GM19328 (cell line): Measurements from ENCODE around the gene YWHAE.
"Not testable (repeated sequence)": the region's sequence is repeated elsewhere in the genome, so short reads cannot be mapped to it uniquely, and the experiment has no call there.

ENCODE experiments used
- ATAC-seq: cut with Tn5 transposase; IDR thresholded peaks from one replicate; pipeline ENCODE4 v1.9.1; 2021; ENCODE audit warnings: mild to moderate bottlenecking, moderate library complexity; ENCODE audit not compliant: unreplicated experiment

The YWHAE gene

DNA sequence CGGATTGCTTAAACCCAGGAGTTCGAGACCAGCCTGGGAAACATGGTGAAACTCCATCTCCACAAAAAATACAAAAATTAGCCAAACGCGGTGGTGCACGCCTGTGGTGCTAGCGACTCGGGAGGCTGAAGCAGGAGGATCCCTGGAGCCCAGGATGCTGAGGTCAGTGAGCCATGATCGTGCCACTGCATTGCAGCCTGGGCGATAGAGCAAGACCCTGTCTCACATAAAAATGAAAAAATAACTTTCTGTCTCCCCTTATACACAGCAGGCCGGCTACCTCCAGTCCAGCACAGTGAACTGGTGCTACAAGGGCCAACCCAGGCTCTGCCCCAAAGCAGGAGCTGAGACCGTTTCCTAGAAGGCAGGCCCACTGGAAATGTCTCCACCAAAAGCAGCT, 59.7 kb downstream of the YWHAE start:
- ATAC-seq = no peak

DNA sequence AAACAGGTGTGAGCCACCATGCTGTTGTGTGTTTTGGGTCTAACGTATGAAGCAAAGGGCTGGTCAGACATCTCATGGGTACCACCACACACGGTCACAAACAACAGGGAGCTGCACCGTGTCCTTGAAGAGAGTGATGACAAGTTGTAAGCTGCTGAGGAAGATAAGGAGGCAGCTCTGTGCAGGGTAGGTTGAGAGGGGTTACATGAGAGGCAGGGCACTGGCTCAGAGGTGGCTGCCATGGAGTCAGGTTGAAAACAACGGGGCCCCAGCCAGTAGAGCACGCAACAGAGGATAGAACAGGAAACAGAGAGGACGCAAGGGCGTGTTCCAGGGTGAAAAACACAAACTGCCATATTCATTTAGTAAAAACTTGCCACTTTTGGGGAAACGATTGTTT, 68.3 kb downstream of the YWHAE start:
- no peak for ATAC-seq

DNA sequence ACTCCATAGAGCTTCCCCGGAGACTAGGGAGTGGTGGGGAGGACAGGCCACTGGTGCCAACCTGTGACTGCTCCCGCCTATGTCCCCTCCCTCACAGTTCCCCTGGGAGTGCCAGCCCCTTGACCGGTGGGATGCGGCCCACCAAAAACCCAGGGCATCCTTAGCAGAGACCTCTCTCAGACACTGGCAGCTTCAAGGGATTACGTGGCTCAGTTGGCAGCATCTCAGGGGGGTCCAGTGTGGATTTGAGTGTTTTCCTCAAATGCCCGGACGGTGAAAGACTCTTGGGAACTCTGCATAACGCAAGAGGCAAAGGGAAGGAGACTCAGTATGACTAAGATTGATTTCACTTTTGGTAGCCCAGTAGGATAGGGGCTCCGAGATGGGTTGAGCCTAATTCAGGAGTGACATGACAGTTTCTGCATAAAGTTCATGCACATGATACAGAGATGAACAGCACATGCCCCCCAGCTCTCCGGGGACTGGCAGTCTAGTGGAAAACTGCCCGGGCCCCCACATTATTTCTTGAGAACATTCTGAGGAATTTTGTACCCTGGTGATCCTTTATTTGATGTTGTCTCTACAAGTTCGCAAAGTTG, 70.2 kb downstream of the YWHAE start:
- ATAC-seq = no peak

DNA sequence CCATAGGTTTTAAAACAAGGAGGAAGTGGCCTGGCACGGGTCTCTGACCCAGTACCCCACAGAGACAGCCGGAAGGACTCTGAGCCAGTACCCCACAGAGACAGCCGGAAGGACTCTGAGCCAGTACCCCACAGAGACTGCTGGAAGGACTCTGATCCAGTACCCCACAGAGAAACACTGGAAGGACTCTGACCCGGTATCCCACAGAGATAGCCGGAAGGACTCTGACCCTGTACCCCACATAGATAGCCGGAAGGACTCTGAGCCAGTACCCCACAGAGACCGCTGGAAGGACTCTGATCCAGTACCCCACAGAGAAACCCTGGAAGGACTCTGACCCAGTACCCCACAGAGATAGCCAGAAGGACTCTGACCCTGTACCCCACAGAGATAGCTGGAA, 71.6 kb downstream of the YWHAE start:
- ATAC-seq = no peak

DNA sequence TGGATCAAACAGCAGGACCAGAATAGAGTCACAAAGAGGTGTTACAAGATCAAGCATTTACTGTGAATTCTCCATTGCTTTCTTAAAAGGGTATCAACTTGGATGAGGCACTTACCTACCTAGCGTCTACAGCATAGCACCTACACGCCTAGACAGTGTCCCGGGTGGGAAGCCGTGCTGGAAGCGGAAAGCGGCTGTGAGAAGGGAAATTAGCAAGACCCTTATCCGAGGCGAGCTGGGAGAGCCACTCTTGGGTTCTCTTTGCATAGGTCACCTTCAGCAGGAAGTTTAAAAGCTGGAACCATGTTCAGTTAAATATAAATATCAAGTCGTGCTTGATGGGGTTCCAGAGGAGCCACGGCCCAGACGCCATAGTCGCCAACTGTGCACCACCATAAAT, 74.3 kb downstream of the YWHAE start:
- ATAC-seq = no peak

DNA sequence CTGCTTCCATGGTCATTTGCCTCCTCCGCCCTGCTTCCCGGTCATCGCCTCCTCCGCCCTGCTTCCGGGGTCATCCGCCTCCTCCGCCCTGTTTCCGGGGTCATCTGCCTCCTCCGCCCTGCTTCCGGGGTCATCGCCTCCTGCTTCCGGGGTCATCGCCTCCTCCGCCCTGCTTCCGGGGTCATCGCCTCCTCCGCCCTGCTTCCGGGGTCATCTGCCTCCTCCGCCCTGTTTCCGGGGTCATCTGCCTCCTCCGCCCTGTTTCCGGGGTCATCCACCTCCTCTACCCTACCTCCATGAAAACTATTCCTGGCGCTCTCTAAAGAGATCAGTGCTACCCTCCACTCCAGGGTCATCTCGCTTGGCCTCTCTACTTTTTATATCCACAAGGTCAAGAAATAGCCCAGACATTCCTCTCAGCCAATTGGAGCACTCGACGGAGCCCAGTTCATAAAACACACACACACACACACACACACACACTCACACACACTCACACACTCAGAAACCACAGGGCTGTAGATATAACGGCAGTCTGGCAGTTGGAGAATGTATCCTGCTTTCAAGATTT, 75.7 kb downstream of the YWHAE start:
- no peak for ATAC-seq

DNA sequence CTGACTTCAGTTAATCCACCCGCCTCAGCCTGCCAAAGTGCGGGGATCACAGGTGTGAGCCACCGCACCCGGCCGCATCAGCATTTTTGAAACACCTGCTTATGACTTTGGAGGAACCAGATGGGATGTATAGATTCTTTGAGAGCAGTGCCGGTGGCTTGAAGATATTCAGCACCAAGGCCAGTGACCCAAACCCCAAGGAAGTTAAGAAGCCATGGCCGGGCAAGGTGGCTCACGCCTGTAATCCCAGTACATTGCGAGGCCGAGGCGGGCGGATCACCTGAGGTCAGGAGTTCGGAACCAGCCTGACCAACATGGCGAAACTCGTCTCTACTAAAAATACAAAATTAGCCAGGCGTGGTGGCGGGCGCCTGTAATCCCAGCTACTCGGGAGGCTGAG, 76.7 kb downstream of the YWHAE start:
- no peak for ATAC-seq

DNA sequence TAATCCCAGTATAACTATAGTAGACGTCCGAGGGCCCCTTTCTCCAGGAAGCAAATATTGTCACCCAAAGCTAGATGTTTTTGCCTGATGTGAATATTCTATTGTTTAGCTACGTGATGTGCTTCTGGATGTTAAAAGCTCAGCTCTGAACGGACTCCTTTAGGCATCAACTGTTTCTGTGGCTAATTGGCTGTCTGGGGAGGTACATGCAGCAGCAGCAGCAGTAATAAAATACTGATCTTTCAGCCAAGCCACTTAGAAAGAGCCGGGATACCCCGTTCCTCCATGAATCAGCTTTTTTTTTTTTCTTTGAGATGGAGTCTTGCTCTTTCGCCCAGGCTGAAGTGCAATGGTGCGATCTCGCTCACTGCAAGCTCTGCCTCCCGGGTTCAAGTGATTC, 77.5 kb downstream of the YWHAE start:
- no peak for ATAC-seq

DNA sequence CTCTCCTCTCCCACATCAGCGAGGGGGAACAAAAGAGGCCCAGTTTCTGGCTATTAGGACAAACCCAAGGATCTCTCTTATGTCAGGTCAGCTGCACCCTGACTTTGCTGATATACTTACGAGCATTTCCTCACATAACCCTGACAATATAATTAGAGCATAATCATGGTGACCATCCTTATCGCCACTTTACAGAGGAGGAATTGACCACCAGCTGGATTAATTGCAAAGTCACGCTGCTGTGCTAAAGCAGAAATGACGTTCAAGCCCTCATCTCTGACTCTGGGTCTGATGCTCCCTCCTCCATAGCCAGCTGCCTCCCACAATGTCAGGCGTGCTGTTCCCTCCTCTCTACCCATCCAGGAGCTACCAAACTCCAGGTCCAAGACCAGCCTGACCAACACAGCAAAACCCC, 78.0 kb downstream of the YWHAE start:
- ATAC-seq = no peak

DNA sequence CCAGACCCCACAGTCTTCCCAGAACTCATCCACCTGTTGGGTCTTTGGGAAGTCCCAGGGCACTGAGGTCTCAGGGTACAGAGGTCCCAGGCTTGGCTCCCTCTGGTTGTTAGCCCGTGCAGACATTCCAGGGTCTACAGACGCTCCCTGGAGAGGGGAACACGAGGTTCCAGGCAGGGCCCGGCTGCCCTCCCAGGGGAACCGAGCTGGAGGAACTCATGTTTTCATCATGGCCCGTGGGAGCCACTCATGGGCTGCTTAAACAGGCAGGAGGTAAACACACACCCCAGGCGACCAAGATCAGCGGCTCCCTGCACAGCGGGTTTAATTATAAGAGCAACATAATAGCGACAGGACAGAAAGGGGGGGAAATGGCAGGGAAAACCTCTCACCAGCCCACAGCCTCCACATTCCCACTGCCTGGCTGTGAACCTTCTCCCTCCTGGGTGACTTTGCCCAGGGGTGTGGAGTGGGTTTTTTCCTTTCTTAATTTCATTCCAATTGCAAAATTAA, 84.1 kb downstream of the YWHAE start:
- no peak for ATAC-seq

DNA sequence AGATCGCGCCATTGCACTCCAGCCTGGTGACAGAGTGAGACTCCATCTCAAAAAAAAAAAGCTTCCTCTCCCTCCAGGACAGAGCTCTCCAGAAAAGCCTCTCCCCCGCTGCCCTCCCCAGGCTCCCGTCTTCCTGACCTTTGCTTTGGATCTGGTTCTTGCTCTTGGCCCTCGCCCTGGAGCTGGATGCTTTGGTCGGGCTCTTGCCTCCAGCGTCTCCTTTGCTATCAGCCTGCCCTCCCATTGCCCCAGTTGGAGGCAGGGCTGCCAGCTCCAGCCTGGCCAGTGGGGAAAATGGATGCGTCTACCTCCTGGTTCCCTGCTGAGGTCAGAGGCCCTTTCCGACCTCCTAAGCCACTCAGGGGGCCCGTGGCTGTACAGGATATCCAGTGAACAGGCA, 84.6 kb downstream of the YWHAE start:
- no peak for ATAC-seq

DNA sequence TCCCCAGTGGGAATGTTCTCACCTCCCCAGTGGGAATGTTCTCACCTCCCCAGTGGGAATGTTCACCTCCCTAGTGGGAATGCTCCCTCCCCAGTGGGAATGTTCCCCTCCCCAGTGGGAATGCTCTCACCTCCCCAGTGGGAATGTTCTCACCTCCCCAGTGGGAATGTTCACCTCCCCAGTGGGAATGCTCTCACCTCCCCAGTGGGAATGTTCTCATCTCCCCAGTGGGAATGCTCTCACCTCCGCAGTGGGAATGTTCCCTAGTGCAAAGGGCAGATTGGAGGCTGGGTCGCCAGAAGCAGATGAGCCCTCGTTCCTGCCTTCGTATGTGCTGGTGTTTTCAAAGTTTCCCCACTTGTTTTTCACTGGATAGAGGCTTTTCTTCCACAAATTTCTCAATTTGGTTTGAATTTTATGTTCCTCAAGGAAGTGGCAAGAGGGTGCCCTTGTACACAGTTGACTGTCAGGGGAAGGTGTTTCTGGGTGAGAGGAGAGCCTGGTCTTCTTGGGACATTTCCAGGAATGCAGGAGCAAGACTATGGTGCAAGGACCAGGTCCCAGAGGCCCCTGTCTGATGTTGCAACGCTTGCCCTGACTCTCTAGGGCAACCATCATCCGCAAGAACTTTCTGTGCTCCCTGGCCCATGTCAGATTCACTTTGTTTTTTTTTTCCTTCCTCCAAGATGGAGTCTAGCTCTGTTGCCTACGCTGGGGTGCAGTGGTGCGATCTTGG, 86.6 kb downstream of the YWHAE start:
- ATAC-seq = no peak

DNA sequence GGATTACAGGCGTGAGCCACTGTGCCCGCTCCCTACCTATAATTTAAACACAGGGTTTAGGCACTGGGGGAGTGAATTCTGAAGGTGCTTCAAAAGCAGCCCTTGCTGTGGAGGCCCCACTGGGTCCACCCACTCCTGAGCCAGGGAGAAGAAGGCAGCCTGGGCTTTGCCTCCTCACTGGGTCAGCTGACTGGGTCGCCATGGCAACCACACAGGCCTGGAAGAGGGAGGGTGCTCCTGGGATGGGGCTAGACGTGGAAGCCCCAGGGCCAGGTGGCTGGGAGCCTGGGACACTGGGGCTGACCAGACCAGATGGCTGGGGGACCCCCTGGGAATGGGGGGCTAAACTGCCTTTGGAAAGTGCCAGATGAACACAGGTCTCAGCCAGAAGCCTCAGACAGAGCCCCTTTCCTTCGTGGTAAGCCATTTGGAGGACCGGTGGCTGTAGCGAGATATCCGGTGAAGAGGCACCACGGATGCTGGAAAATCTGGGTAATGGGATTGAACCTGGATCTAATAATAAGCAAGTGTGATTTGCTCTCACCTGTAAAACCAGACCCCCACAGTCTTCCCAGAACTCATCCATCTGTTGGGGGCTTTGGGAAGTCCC, 87.7 kb downstream of the YWHAE start:
- no peak for ATAC-seq

DNA sequence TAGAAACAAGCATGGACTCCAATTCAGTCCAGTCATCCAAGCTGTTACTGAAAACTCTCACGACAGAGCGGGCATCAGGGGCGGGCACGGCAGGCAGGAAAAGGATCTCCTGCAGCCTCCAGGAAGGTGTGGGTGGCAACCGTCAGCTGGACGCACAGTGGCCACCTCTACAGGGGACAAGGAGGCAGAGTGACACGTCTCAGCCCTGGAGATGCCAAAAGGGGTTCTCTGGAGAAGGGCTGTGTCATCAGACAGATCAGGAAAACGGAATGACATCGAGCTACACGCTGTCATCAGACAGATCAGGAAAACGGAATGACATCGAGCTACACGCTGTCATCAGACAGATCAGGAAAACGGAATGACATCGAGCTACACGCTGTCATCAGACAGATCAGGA, 92.2 kb downstream of the YWHAE start:
- ATAC-seq = not testable (repeated sequence)

DNA sequence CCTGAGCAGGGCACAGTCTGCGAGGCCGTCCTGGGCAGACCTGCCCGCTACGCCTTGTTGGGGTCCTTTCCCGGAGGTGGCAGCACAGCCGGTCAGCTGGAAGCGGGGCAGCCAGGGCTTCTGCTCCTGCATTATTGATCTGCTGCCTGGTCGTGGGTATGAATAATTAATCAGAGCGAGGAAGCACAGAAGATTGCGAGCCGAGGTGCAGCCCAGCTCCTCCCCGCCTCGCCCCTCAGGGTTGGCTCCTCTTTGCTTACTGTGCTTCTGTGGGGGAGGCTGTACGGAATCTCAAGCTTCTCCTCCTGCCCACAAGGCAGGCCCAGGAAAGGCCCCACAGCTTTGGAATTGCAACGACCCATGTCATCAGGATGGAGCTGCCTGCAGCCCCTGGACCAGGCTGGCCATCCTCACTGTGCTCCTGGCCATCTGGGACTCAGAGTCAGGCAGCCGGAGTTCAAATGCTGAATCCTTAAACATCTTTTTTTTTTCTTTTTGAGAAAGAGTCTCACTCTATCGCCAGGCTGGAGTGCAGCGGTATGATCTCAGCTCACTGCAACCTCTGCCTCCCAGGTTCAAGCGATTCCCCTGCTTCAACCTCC, 95.0 kb downstream of the YWHAE start:
- no peak for ATAC-seq

DNA sequence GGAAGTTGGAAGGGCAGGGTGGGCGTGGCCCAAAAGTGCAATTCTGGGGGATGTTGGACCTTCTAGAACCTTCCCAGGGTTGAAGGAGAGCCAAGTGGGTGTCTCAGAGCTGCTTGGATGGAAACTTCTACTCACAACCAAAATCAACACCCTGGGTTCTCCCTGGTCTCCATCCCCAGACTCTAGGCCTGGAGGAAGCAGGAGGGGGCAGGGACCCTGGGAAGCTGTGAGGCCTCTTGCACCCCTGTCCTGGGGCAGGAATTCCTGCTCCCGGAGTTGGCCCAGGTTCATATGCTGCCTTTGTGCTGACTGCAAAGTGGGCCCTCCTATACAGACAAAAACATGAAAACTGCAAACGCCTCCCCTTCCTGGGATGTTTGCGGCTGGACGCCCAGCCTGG, 95.5 kb downstream of the YWHAE start:
- ATAC-seq = no peak

DNA sequence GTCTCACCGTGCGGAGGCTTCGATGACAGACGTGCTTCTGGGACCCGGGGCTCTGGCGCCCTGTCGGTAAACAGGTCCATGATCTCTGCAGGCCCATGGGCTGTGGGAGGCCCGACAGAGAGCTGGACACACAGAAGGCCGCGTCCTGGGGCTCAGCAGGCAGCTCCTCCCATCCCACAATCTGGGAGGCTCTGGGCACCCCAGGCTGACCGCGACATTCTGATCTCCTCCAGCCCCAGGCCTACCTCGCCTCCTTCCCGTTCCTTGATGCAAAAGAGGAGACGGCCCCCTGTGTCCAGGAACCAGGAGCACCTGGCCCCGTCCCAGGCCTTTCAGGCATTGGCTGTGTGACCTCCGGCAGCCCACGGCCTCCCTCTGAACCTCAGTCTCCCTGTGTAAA, 97.3 kb downstream of the YWHAE start:
- ATAC-seq = no peak

DNA sequence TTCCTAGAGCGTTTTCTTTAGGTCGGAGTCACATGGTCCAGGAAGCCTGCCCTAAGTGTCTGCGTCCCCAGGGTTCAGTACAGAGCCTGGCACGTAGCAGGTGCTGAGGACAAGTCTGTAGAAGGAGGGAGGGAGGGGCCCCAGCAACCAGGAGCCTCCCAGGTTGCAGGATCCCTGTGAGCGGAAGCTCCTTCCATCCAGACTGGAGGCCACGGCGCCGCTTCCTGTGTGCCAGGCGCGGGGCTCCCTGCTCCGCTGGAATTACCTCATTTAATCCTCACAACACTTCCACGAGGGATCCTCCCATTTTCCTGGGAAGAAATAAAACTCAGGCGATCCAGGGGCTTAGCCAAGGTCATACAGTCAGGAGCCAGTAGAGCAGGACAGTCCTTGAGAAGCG, 98.5 kb downstream of the YWHAE start:
- ATAC-seq = no peak

DNA sequence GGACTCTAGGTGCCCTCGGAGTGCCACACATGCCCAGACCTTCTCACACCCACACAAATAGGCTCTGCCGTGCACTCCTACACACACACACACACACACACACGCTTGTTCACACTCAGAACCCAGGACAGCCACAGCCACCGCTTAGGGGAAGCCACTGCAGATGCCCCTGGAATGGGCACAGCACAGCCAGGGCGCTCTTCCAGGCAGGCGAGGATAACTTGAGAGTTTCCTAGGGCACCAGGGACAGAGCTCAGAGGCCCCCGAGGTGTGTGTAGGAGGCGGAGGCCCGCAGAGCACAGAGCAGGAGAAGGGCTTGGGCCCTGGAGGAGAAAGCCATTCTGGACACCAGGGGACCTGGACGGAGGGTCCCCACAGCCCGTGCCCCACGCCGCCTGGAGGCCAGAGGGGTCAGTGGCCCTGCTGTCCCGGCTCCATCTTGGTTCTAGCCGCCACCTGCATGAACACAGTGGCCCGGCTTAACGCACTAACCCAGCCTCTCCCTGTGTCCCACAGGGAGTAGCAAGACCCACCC, 99.6 kb downstream of the YWHAE start:
- no peak for ATAC-seq

DNA sequence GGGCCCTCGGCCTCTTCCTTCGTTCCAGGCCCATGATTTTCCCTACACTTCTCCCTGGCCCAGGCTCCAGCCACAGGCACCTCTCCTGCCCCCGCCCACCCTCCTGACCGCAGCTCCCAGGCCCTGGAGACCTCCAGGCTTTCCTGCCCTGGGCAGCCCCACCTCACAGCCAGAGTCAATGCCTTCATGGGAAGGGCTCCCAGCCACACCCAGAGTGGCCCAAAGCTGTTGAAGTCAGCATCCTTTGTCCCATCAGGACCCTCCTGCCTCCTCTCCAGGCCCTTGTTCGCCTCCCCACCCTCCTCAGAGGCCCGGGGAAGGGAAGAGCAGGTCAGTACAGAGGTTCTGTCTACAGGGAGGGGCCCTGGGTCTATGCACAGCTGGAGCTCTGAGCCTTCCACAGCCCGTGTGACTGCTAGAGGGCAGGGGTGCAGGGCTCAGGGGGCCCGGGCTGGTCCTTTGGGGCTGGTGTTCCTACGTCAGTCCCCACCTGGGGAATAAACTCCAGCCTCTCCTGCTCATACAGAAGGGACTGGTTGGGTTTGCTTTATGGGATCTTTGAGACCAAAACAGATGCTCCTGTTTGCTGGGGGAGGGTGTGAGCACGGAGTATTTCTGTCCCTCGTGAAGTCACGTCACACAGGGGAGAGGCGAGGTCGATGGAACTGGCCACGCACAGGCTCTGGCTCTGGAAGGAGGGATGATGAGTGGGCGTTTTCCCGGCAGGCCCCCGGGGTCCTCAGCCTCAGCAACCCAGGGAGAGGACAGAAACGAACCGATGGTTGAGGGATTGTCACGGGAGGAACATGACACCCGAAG, 100.3 kb downstream of the YWHAE start:
- ATAC-seq = no peak
